GM19452 (cell line): ENCODE data around the gene MORC3.
"Not testable (repeated sequence)": the region's sequence is repeated elsewhere in the genome, so short reads cannot be mapped to it uniquely, and the experiment has no call there.

Experiments
- ATAC-seq: cut with Tn5 transposase; IDR thresholded peaks from one replicate; pipeline ENCODE4 v1.9.1; 2021; ENCODE audit not compliant: unreplicated experiment

MORC3 gene

GRCh38 chr21:36319767-36320420 is at the start of gene MORC3:
TSS of gene MORC3 (plus strand) at chr21:36320197. CDS start at chr21:36320265, 68 bp downstream.
- peak; percentile 88 for ATAC-seq

- ATAC-seq = not testable (repeated sequence)
These were observed 49.0 kb upstream of the MORC3 start for GRCh38 chr21:36270786-36271695.

GRCh38 chr21:36274128-36274527 is 45.9 kb upstream of the MORC3 start:
- ATAC-seq = no peak

GRCh38 chr21:36282568-36283230 is 37.3 kb upstream of the MORC3 start:
- no peak for ATAC-seq

GRCh38 chr21:36283231-36283622 is 36.8 kb upstream of the MORC3 start:
- ATAC-seq = not testable (repeated sequence)

- ATAC-seq = no peak
These were observed 31.2 kb upstream of the MORC3 start for GRCh38 chr21:36288651-36289243.

- ATAC-seq = no peak
These were observed 28.5 kb upstream of the MORC3 start for GRCh38 chr21:36291509-36291908.

- ATAC-seq = no peak
These were observed 22.5 kb upstream of the MORC3 start for GRCh38 chr21:36297406-36297937.

GRCh38 chr21:36297938-36298572 is 21.9 kb upstream of the MORC3 start:
- peak; percentile 98 for ATAC-seq

GRCh38 chr21:36306872-36307534 is 13.0 kb upstream of the MORC3 start:
- no peak for ATAC-seq

GRCh38 chr21:36310016-36310415 is 10.0 kb upstream of the MORC3 start:
- no peak for ATAC-seq

- ATAC-seq = not testable (repeated sequence)
These were observed 6.6 kb upstream of the MORC3 start for GRCh38 chr21:36313446-36313845.

- ATAC-seq = not testable (repeated sequence)
These were observed 4.0 kb upstream of the MORC3 start for GRCh38 chr21:36316045-36316444.

GRCh38 chr21:36316872-36317484 is 3.0 kb upstream of the MORC3 start:
- no peak for ATAC-seq

- not testable (repeated sequence) for ATAC-seq
These were observed 611 bp upstream of the MORC3 start for GRCh38 chr21:36319406-36319766.

GRCh38 chr21:36320421-36321324 is 676 bp downstream of the MORC3 start:
- peak; percentile 27 for ATAC-seq

GRCh38 chr21:36321325-36322082 is 1.5 kb downstream of the MORC3 start:
- ATAC-seq = no peak

- ATAC-seq = no peak
These were observed 2.1 kb downstream of the MORC3 start for GRCh38 chr21:36322083-36322424.
